Middle frontal gyrus (tissue), 1 donor: ENCODE measurements around the gene LRRFIP1.

ENCODE experiments used
- DNase-seq: peaks from one replicate; pipeline ENCODE4 v3.0.0-alpha.2; 2015; ENCODE audit warnings: low spot score; ENCODE audit errors: extremely low spot score

Gene LRRFIP1

DNA sequence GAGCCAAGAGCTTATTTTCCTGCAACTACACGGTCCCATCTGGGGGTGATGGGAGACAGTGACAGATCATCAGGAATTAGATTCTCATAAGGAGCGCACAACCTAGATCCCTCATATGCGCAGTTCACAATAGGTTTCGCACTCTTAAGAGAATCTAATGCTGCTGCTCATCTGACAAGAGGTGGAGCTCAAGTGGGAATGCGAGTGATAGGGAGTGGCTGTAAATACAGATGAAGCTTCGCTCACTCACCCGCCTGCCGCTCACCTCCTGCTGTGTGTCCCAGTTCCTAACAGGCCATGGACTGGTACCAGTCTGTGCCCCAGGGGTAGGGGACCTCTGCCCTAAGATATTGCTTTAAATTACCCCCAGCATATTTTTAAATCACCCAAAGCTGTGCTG lies 10.8 kb downstream of the LRRFIP1 start:
- no peak for DNase-seq

DNA sequence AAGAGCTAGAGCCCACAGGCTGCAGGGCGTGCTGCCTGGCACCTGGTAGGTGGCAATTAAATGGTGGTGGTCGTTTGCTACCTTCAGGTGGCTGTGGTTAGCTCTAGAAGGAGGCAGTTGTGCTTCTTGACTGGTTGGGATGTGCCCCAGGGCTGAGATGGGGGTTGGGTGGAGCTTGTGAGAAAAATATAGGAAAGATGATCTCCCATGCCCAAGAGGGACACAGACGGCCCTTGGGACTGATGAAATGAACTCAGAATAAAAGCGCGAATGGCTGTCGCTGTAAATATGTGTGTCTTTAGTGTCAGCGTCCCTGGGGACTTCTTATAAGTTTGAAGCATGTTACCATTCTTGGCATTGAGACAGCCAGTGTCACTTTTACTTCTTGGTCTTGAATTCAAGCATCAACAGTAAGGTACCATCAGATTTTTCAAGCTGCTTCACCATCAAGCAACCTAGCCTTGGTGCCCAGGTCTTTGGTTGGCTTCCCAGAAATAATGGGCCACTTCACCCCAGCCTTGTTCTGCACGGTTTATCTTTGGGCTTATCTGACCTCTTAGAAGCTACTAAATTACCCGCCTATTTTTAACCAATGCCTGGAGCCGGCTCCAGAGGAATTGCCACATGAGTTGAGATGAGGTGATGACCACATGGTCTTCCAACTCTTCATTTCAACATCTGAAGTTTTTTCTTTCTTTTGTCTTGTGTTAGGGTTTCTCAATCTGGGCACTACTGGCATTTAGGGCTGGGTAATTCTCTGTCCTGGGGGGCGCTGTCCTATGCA lies 11.9 kb downstream of the LRRFIP1 start:
- DNase-seq: no peak

DNA sequence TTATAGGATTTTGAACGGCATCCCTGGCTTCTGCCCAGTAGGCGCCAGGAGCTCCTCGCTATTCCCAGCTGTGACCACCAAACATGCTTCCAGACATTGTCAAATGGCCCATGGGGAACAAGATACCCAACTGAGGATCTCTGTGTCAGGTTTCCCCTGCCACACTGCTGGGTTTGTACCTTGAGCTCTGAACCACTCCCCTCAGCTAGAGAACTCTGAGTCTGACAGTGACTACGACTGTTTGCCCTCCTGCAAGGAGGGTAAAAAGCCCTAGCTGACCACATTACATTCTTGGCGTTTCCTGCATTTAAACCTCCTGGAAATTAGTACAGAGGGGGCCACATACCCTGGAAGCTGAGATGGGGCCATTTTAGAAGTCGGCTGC lies 12.4 kb downstream of the LRRFIP1 start:
- no peak for DNase-seq

DNA sequence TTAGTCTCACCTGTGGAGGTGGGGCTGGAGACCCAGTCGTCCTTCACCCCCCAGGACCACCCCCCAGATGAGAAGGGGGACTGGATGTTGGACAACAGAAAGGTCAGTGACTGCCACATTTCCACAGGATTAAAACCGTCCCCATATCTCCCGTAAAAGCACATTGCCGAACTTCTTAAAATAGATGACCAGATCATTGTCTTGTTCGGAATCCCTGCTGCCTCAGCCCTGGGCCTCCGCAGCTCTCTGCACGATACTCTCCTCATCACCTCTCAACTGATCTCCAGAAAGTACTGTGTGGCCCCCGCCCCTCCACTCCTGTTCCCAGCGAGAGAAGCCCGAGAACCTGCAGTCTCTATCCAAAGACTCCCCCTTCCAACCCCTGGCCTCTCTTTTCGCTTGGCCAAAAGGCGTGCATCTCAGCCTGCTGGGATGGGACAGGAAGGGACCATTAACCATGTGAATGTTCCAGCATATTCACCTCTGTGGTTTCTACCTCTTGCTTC lies 13.2 kb downstream of the LRRFIP1 start:
- DNase-seq: no peak

DNA sequence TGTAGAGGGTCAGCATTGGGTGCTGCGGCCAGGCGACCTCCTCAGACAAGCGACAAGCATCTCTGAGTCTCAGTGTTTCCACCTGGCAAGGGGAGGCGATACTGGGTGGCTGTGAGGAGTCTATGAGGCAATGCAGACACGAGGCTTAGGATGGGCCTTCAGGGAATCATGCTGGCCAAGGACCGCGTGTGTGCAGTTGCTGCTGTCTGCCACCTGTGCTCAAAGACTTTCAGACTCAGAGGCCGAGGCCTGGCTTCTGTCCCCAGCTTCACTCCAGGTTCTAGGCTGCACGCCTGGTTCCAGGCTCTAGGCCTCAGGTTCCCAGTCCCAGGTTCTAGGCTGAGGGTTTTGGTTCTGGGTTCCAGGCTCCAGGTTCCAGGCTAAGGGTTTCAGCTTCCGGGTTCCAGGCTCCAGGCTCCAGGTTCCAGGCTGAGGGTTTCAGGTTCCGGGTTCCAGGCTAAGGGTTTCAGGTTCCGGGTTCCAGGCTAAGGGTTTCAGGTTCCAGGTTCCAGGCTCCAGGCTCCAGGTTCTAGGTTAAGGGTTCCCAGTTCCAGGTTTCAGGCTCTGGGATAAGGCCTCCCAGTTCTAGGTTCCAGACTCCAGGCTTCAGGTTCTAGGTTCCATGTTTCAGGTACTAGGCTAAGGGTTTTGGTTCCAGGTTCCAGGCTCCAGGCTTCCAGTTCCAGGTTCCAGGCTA lies 14.8 kb downstream of the LRRFIP1 start:
- no peak for DNase-seq

DNA sequence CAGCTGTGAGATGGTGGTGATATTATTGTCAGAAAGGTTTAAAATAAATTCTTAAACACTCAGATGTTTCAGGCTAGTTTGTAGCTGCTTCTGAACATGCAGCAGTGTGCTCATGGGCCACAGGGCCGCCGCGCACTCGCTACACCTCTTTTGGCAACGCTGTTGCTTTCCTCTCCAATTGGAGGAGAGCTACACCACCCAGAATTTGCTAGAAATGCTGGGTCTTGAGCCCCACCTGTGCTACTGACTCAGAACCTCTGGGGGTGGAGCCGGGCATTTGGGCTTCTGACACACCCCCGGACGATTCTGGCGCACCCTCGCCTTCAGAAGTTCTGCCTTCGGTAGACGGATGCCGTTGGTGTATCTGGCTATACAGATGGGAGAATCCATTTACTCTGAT lies 15.7 kb downstream of the LRRFIP1 start:
- no peak for DNase-seq

DNA sequence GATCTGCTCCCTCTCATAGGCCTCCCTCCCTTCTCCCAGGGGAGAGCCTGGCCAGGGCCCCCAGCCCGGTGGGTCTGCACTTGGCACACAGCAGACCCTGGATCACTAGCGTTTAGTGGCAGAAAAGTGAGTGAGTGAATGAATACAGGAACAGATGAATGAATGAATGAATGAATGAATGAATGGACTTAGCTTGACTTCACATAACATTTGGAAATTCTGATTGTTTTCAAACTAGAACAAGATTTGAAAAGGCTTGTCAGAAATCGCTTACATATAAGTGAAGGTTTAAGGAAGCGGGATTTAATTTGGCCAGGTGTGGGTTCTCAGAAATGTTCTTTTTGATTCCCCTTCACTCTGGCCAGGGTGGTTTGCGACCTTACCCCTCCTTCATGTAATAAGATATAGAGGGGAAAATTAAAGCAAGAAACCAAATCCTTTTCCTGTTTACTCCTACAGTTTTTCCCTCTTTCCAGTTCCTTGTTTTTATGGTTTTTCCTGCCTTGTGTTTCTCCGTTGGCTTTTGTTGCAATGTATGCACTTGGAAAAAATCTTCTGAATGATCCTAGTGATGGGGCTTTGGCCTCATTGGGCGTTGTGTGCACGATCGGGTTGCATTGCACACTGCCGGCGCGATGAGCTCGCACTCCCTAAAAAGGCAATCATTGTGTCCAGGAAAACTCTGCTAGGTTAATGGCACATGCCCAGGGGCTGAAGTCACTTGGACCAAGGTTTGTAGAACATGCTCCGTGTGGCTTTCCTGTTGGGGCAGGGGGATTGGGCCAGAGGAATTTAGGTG lies 16.4 kb downstream of the LRRFIP1 start:
- no peak for DNase-seq

DNA sequence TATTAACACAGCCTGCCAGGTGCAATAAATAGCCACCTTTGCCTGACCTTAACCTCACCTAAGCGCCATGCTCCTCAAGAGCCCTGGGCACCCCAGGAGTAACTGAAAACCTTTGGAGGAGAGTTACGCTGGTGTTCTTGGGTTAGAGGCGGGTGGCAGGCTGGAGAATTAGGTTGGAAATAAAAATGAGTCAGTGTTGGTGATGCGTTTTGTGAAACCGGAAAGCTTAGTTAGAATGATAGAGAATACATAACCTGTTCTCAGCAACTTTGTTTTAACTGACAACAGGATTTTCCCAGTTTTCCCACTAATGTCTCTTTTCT lies 17.0 kb downstream of the LRRFIP1 start:
- no peak for DNase-seq

DNA sequence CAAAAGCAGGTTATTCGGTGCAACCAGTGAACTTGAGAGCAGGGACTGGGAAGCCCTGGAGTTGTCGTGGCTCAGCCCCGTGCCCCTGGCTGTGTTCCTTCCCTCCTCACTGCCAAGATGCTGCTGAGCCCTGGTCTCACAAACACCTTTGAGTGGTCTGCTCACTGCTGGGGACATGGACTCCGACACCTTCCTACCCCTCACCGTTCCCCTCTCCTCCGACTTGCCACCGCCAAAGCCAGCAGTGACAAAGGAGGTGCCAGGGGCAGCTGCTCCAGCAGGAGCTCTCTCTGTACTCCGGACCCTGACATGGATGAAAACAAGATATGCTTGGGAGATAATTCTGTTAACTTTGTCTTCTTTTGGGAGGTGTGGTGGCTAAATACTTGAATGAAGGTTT lies 17.9 kb downstream of the LRRFIP1 start:
- no peak for DNase-seq

DNA sequence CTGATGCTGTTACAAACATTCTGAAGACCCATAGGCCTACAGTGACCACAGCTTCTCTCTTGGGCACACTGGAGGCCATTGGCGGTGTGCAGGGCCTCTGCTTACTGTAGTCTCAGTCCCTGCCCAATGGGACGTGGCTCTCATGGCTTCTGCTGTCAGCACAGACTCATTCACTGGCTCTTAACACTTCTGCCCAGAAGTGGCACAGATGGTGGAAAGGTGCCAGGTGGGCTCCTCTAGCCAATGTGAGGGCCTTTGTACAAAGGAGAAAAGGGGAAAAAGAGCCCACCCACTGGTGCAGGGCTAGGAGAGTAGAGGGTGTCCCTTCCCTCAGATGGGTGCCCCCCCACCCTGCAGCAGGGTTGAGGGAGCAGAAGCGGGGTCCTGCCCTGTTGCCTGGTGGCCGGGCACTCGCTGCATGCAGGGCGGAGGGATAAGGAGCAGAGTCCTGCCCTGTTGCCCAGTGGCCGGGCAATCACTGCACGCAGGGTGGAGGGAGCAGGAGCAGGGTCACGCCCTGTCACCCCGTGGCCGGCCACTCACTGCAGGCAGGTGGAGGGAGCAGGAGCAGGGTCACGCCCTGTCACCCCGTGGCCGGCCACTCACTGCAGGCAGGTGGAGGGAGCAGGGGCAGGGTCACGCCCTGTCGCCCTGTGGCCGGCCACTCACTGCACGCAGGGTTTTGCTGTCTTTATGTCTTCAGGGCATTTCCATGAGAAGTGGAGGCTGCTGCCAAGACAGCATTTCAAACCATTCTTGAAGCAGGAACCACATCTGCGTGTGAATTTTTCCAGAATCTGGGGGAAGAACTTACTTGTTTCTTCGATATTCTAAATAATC lies 20.0 kb downstream of the LRRFIP1 start:
- no peak for DNase-seq

DNA sequence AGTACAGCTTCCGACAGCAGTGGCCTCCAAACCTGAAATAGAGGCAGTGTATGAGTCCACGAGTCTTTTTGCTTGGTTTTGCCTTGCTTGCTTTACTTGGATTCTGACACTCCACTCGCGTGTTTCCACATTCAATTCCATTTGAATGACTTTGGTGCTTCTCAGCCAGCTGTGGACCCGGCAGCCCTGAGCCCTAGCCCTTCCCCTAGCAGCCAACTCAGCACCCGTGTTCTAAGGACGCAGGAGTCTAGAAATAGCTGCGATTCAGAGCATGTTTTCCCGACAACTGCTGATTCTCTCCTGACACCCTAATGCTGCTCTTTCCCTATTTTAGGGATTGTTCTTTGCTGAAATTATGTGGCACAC lies 20.6 kb downstream of the LRRFIP1 start:
- no peak for DNase-seq

DNA sequence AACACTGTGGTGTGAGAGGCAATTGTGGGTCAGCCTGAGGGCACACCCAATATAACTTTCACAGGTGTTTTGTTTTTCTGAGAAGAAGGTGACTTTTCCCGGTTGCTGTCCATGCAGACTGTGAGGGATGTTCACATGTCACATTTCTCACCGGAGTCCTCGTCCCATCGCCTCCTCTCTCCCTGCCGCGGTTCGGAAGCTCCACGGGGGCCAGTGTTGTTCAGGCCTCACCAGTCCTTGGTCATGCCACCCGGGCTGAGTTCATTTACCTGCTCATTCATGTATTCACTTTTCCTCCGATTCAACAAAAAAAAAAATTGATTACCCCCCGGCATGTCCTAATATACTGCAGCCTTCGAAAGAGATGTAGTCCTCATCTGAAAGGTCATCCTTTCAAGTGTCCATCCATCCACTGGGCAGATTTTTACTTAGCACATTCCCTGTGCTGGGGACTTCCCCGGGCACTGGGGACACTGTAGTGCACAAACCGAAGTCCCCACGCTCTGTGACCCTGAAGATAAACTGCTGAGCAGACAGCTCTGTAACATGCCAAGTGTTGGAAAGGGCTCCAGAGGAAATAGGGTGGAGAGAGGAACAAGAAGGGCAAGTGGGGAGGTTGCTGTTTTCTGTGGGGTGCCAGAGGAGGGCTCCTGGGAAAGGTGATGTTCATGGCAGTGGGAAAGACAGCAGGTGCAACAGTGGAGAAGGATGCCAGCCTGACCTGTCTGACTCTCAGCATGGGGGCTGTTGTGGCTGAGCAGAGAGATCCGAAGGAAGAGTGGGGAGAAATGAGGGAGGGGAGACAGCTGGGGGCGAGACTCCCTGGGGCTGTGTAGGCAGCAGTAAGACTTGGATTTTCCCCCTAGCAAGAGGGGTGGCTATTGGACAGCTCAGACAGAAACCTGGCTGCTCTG lies 22.4 kb downstream of the LRRFIP1 start:
- DNase-seq: no peak

DNA sequence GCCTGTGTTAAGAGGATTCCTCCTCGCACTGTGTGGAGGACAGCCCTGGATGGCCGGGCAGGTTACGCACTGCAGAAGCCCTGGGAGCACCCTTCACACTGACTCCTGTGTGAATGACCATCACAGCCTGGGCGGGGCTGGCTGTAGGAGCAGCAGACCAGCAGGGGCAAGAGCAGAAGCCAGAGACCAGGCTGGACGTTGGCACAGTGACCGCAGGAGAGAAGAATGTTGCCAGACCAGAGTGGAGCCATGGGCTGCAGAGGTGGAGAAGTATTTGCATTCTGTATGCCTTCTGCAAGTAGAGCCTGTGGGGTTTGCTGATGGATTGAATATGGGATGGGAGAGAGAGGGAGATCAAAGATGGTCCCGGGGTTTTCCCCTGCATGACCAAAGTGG lies 23.1 kb downstream of the LRRFIP1 start:
- no peak for DNase-seq

DNA sequence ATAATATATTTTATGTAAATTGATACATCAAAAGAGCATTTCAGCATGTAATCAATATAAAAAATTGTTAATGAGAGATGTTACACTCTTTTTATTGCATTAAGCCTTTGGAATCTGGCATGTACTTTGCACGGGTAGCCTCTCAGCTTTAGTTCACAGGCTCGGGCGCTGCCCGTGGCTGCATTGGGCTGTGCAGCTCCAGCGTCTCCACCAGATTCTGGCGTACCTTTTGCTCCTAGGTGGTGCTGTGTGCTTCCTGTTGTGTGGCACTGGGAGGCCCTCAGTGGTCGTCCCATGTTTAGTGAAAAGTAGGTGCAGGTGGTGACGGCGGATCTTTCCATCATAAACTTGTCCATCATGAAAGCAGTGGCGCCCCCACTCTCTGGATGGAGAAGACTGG lies 24.4 kb downstream of the LRRFIP1 start:
- no peak for DNase-seq

DNA sequence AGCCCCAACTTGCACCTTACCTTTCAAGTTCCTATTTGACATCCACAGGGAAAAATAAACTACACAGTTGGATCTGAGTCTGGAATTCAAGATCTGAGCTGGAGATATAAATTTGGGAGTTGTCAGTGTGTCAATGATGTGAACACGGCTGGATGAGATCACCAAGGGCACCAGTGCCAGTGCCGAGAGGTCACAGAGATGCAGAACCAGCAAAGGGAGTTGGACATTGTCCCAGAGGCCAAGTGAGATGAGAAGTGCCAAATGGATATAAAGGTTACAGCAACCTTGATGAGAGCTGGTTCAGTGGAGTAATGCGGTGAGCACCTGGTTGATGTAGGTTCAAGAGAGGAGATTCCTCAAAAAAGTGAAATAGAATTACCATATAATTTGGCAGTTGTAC lies 24.8 kb downstream of the LRRFIP1 start:
- DNase-seq: no peak

DNA sequence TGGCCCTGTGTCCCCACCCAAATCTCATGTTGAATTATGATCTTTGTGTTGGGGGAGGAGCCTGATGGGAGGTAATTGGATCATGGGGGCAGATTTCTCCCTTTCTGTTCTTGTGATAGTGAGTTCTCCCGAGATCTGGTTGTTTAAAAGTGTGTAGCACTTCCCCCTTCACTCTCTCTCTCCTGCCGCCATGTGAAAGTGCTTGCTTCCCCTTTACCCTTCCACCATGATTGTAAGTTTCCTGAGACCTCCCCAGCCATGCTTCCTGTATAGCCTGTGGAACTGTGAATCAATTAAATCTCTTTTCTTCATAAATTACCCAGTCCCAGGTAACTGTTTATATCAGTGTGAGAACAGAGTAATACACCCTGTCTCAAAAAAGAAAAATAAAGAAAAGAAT lies 25.5 kb downstream of the LRRFIP1 start:
- DNase-seq: no peak

DNA sequence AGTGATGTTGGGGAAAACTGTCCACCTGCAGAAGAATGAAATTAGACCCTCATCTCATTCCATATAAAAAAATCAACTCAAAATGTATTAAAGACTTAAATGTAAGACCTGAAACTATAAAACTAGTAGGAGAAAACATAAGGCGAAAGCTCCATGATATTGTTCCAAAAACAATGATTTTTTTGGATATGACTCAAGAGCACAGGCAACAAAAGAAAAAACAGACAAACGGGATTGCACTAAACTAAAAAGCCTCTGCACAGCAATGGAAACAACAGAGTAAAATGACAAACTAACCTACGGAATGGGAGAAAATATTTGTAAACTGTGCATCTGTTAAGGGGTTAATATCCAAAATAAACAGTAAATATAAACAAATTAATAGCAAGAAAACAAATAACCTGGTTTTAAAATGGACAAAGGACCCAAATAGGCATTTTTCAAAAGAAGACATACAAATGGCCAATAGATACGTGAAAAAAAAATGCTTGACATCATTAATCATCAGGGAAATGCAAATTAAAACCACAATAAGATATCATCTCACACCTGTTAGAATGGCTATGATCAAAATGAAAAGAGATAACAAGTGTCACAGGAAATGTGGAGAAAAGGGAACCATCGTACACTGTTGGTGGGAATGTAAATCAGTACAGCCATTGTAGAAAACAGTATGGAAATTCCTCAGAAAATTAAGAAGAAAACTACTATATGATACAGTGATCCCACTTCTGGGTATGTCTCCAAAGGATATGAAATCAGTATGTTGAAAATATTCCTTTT lies 26.6 kb downstream of the LRRFIP1 start:
- DNase-seq: no peak

DNA sequence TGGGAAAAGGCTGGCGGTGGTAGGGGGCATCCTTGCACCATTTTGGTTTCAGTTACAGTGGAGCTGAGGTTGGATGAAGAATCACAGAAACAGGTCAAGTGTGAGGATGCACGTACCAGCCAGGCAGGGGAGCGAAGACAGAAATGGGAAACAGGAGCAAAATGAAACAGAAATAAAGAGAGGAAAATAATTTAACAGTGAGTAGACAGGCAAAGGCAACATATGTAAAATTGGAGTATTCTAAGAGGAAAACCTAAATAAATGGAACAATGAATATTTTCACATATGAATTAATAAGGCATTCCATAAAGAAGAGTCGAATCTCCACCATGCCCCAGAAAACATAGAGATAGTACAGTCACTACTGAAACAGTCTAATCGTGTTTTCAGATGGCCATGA lies 29.7 kb downstream of the LRRFIP1 start:
- no peak for DNase-seq

DNA sequence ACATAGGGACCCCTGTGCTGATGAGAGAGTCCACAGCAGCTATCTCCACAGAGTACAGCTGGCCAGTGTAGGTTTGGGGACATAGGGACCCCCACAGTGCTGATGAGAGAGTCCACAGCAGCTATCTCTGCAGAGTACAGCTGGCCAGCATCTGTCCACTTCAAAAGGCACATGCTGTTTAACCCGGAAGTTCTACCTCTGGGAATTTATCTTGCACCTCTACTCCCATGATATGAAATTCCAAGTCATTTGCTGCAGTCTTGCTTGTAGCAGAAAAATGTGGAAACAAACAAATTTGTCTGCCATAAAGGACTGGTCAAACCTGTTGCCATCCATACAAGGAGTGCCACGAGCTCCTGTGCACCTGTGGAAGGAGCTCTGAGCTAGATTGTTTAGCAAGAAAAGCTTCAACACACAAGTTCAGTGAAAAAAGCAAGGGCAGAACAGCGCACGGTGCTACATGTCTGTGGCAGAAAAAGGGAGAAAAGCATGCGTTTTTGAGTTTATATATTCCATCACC lies 33.1 kb downstream of the LRRFIP1 start:
- DNase-seq: no peak
